Measurements from ENCODE around the gene MXD3.

MXD3 gene

GRCh38 chr5:177334155-177334551, 22.5 kb upstream of the MXD3 start:
- TF ChIP-seq CTCF (IDR thresholded peaks at IDR 0.05; ENCODE audit: low read depth, low read length) = no peak
- H3K4me3 ChIP-seq (ENCODE audit: low read depth, low read length) = no peak overlapping the region

GRCh38 chr5:177333420-177334154, 21.9 kb upstream of the MXD3 start:
- H3K4me3 ChIP-seq (ENCODE audit: low read depth, low read length) = no peak overlapping the region
- TF ChIP-seq CTCF (IDR thresholded peaks at IDR 0.05; ENCODE audit: low read depth, low read length) = no peak

GRCh38 chr5:177332896-177333260, 21.2 kb upstream of the MXD3 start:
- TF ChIP-seq CTCF (IDR thresholded peaks at IDR 0.05; ENCODE audit: low read depth, low read length) = no peak
- H3K4me3 ChIP-seq (ENCODE audit: low read depth, low read length) = no peak overlapping the region

- H3K4me3 ChIP-seq (ENCODE audit: low read depth, low read length) = no peak overlapping the region
- TF ChIP-seq CTCF (IDR thresholded peaks at IDR 0.05; ENCODE audit: low read depth, low read length) = no peak
Measured at GRCh38 chr5:177332031-177332895, 20.6 kb upstream of the MXD3 start.

GRCh38 chr5:177330991-177331842, 19.5 kb upstream of the MXD3 start:
- H3K4me3 ChIP-seq (ENCODE audit: low read depth, low read length) = no peak overlapping the region
- no peak for TF ChIP-seq CTCF (IDR thresholded peaks at IDR 0.05; ENCODE audit: low read depth, low read length)

GRCh38 chr5:177329883-177330282, 18.2 kb upstream of the MXD3 start:
- no peak overlapping the region for H3K4me3 ChIP-seq (ENCODE audit: low read depth, low read length)
- no peak for TF ChIP-seq CTCF (IDR thresholded peaks at IDR 0.05; ENCODE audit: low read depth, low read length)

Data from WI38 (cell line).